Esophagus squamous epithelium (tissue), 4 donors: Measurements from ENCODE around the gene THBS2.

Source experiments
- POLR2A ChIP-seq, 4 donors: fragments of 450-650 bp; IDR thresholded peaks; one replicate each; pipeline ENCODE4 v1.6.1; 2017; ENCODE audit warnings: antibody characterized with exemption in 4 of 4, mild to moderate bottlenecking in 4 of 4, moderate library complexity in 3 of 4
- TF ChIP-seq, protein P1 (sequence below), 6 experiments: fragments of 450-650 bp in 4 of 6; fragments of 200-600 bp in 2 of 6; sonication (generic) in 2 of 6; IDR thresholded peaks; one replicate each; pipeline ENCODE4 v1.5.1; 2016 to 2019; ENCODE audit warnings: antibody characterized with exemption in 6 of 6, mild to moderate bottlenecking in 4 of 6, moderate library complexity in 4 of 6

DNA sequence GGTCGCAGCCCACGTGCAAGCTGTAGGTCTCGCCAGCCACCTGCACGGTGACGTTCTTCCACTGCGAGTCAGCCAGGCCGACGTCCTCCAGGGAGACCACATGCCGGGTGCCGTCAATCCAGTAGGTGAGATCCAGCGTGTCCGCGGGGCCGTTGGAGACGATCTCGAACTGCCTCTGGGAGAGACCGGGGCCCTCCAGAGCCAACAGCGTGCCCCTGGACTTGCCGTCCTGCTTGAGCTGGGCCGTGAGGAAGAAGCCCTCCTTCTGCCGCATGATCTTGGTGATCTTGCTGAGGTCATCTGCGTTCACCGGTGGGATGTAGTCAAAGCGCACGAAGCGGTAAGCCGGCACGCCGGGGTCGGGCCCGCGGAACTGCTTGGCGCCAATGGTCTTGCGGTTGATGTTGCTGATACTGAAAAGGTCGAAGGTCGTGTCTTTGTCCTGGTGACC lies 5.1 kb downstream of the THBS2 start:
- TF ChIP-seq, protein P1, sequence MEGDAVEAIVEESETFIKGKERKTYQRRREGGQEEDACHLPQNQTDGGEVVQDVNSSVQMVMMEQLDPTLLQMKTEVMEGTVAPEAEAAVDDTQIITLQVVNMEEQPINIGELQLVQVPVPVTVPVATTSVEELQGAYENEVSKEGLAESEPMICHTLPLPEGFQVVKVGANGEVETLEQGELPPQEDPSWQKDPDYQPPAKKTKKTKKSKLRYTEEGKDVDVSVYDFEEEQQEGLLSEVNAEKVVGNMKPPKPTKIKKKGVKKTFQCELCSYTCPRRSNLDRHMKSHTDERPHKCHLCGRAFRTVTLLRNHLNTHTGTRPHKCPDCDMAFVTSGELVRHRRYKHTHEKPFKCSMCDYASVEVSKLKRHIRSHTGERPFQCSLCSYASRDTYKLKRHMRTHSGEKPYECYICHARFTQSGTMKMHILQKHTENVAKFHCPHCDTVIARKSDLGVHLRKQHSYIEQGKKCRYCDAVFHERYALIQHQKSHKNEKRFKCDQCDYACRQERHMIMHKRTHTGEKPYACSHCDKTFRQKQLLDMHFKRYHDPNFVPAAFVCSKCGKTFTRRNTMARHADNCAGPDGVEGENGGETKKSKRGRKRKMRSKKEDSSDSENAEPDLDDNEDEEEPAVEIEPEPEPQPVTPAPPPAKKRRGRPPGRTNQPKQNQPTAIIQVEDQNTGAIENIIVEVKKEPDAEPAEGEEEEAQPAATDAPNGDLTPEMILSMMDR (IDR thresholded peaks at IDR 0.05), result no peak
- no peak for TF ChIP-seq POLR2A (IDR thresholded peaks at IDR 0.05)
